ENCODE measurements around the gene REC114.
"Not testable (repeated sequence)": the region's sequence is repeated elsewhere in the genome, so short reads cannot be mapped to it uniquely, and the experiment has no call there.

REC114 gene

GRCh38 chr15:73455876-73456275 is 12.9 kb downstream of the REC114 start:
- no peak for DNase-seq (ENCODE audit: low read depth)

- no peak for DNase-seq (ENCODE audit: low read depth)
These were observed 14.4 kb downstream of the REC114 start for GRCh38 chr15:73457334-73457733.

- no peak for DNase-seq (ENCODE audit: low read depth)
These were observed 17.7 kb downstream of the REC114 start for GRCh38 chr15:73460662-73461061.

GRCh38 chr15:73464602-73465001 is 21.6 kb downstream of the REC114 start:
- DNase-seq (ENCODE audit: low read depth) = no peak

- DNase-seq (ENCODE audit: low read depth) = no peak
These were observed 24.8 kb downstream of the REC114 start for GRCh38 chr15:73467758-73468157.

- DNase-seq (ENCODE audit: low read depth) = no peak
These were observed 31.8 kb downstream of the REC114 start for GRCh38 chr15:73474785-73475184.

GRCh38 chr15:73476704-73477216 is 33.8 kb downstream of the REC114 start:
- DNase-seq (ENCODE audit: low read depth) = no peak

GRCh38 chr15:73480050-73480449 is 37.1 kb downstream of the REC114 start:
- DNase-seq (ENCODE audit: low read depth) = no peak

- DNase-seq (ENCODE audit: low read depth) = no peak
These were observed 39.2 kb downstream of the REC114 start for GRCh38 chr15:73482166-73482565.

- no peak for DNase-seq (ENCODE audit: low read depth)
These were observed 40.1 kb downstream of the REC114 start for GRCh38 chr15:73483053-73483452.

- DNase-seq (ENCODE audit: low read depth) = no peak
These were observed 42.4 kb downstream of the REC114 start for GRCh38 chr15:73485372-73485771.

- not testable (repeated sequence) for DNase-seq (ENCODE audit: low read depth)
These were observed 42.9 kb downstream of the REC114 start for GRCh38 chr15:73485885-73486284.

- DNase-seq (ENCODE audit: low read depth) = no peak
These were observed 45.7 kb downstream of the REC114 start for GRCh38 chr15:73488698-73489097.

GRCh38 chr15:73493922-73494321 is 51.0 kb downstream of the REC114 start:
- DNase-seq (ENCODE audit: low read depth) = no peak

- DNase-seq (ENCODE audit: low read depth) = no peak
These were observed 52.2 kb downstream of the REC114 start for GRCh38 chr15:73495181-73495580.

- DNase-seq (ENCODE audit: low read depth) = no peak
These were observed 57.7 kb downstream of the REC114 start for GRCh38 chr15:73500696-73501095.

- no peak for DNase-seq (ENCODE audit: low read depth)
These were observed 61.9 kb downstream of the REC114 start for GRCh38 chr15:73504885-73505284.

GRCh38 chr15:73515527-73515926 is 72.6 kb downstream of the REC114 start:
- DNase-seq (ENCODE audit: low read depth) = no peak

- no peak for DNase-seq (ENCODE audit: low read depth)
These were observed 74.6 kb downstream of the REC114 start for GRCh38 chr15:73517566-73517965.

- no peak for DNase-seq (ENCODE audit: low read depth)
These were observed 75.4 kb downstream of the REC114 start for GRCh38 chr15:73518180-73518862.

GRCh38 chr15:73518876-73519733 is 76.1 kb downstream of the REC114 start:
- DNase-seq (ENCODE audit: low read depth) = no peak

- no peak for DNase-seq (ENCODE audit: low read depth)
These were observed 79.0 kb downstream of the REC114 start for GRCh38 chr15:73522011-73522410.

GRCh38 chr15:73524919-73525318 is 82.0 kb downstream of the REC114 start:
- DNase-seq (ENCODE audit: low read depth) = no peak

All from activated T-cell treated with anti-CD3 and anti-CD28 coated beads for 24 hours (primary cell).